Head of caudate nucleus (tissue), 42 donors: ENCODE measurements around the gene NT5DC2.
A peak's percentile ranks its signal among the peaks of the same experiment; 100 is the strongest.

ENCODE experiments used
- DNase-seq, 42 donors: peaks; one replicate each; pipeline versions ENCODE4 v3.0.0 to v3.0.0-alpha.2; 2020 to 2021; ENCODE audit warnings: mixed read lengths in 7 of 42
- intact Hi-C: fragments of 100-400 bp; cut with DNase I; formaldehyde crosslinking; loops from one replicate; pipeline ENCODE4 v1.15.0; 2022

The NT5DC2 gene

GRCh38 chr3:52495777-52496602, 37.7 kb downstream of the NT5DC2 start:
- no peak for DNase-seq
- intact Hi-C loops = no loop called here

- peak in 6 of 42 donors; percentile 25 to 59 (median 36) for DNase-seq
Observed at GRCh38 chr3:52494886-52495495, 38.7 kb downstream of the NT5DC2 start, which contains the start of gene STAB1. Gene STAB1, plus strand, starts transcription at chr3:52495338. Its CDS starts 76 bp downstream, at chr3:52495414.

GRCh38 chr3:52494445-52494844, 39.2 kb downstream of the NT5DC2 start:
- intact Hi-C loops = no loop called here
- DNase-seq = no peak

More at GRCh38 chr3:52494886-52495495, 38.7 kb downstream of the NT5DC2 start, which contains the start of gene STAB1:
- intact Hi-C loops = no loop called here

GRCh38 chr3:52493232-52494017, 40.2 kb downstream of the NT5DC2 start:
- no peak for DNase-seq
- intact Hi-C loops = no loop called here

GRCh38 chr3:52492059-52492458, 41.6 kb downstream of the NT5DC2 start:
- intact Hi-C loops = no loop called here
- DNase-seq = no peak

- intact Hi-C loops = no loop called here
- DNase-seq = peak in 20 of 42 donors; percentile 23 to 69 (median 44)
Observed at GRCh38 chr3:52490939-52491526, 42.6 kb downstream of the NT5DC2 start.

- no peak for DNase-seq
- intact Hi-C loops = no loop called here
Observed at GRCh38 chr3:52490035-52490938, 43.4 kb downstream of the NT5DC2 start.

GRCh38 chr3:52489453-52489852, 44.2 kb downstream of the NT5DC2 start:
- intact Hi-C loops = no loop called here
- DNase-seq = no peak

- intact Hi-C loops = no loop called here
- no peak for DNase-seq
Observed at GRCh38 chr3:52488746-52489145, 44.9 kb downstream of the NT5DC2 start.

- intact Hi-C loops = no loop called here
- no peak for DNase-seq
Observed at GRCh38 chr3:52487788-52488691, 45.6 kb downstream of the NT5DC2 start.

- DNase-seq = no peak
Observed at GRCh38 chr3:52487050-52487787, 46.4 kb downstream of the NT5DC2 start.

GRCh38 chr3:52484680-52485461, 48.8 kb downstream of the NT5DC2 start:
- DNase-seq = peak in 1 of 42 donors; percentile 39
- intact Hi-C loops = no loop called here

More at GRCh38 chr3:52487050-52487787, 46.4 kb downstream of the NT5DC2 start:
- intact Hi-C loops = no loop called here

GRCh38 chr3:52483577-52484381, 49.9 kb downstream of the NT5DC2 start:
- DNase-seq = peak in 2 of 42 donors; percentile 19 to 37
- intact Hi-C loops = no loop called here

GRCh38 chr3:52483081-52483480, 50.6 kb downstream of the NT5DC2 start:
- DNase-seq = no peak
- intact Hi-C loops = no loop called here
